22Rv1 (cell line): ENCODE measurements around the gene ERP27.

ENCODE experiments used
- CTCF ChIP-seq: fragments of 450-650 bp; IDR thresholded peaks from 2 replicates; pipeline ENCODE4 v1.5.1; 2017; ENCODE audit warnings: mild to moderate bottlenecking
- ZFX ChIP-seq: fragments of 450-650 bp; IDR thresholded peaks from 2 replicates; pipeline ENCODE4 v1.6.1; 2017; ENCODE audit warnings: antibody characterized with exemption, borderline replicate concordance

- TF ChIP-seq CTCF, result no peak
- no peak for TF ChIP-seq ZFX
Measured at GRCh38 chr12:14962153-14962539, 23.8 kb upstream of the ERP27 start.
